ENCODE data around the gene ADK. TPM values are rescaled to one million over a fixed set of nuclear protein-coding genes. Genes with fewer than 3 reads are reported as not detected.

Gene ADK
- total and polyA plus RNA-seq, 2 donors (not counting 3 experiments of a cell fraction or from before 2014, with no cell fraction given), result 11.7 to 46.5 TPM

- intact Hi-C loops (cut with micrococcal nuclease), result no loop called here
- no peak for FAIRE-seq
Measured at GRCh38 chr10:74748468-74749031, 597.5 kb downstream of the ADK start.

More at GRCh38 chr10:74748468-74749031, 597.5 kb downstream of the ADK start:
- ChIA-PET CTCF (interaction anchor here (2.5 kb wide), 1 partner anchor 10 kb away, joined by 15 read pairs; no protein-coding TSS in a partner anchor), POLR2A (no interaction called here)
- no peaks in the 10 kb centered on the region for H3K79me2 ChIP-seq (ENCODE audit: control insufficient read depth, insufficient read depth, low read length)
- no peaks in the 10 kb centered on the region for H3K9me3 ChIP-seq (replicated peaks; ENCODE audit: control insufficient read depth, insufficient read depth, low read length)
- no peaks in the 10 kb centered on the region for H3K27me3 ChIP-seq (ENCODE audit: control insufficient read depth in 2 of 2, insufficient read depth in 2 of 2, low read length in 2 of 2)
- no peak overlapping the region for H3K4me3 ChIP-seq (replicated peaks in 1 of 3; ENCODE audit: insufficient read depth in 1 of 3, low read depth in 1 of 3, low read length in 3 of 3)
- H2AFZ ChIP-seq (ENCODE audit: low read depth, low read length), result no peak overlapping the region
- H3K36me3 ChIP-seq (ENCODE audit: control insufficient read depth in 2 of 2, extremely low read depth in 1 of 2, insufficient read depth in 2 of 2, low read length in 2 of 2), result no peaks in the 10 kb centered on the region
- no peak overlapping the region for H3K27ac ChIP-seq (ENCODE audit: insufficient read depth, low read depth, low read length)
- DNase-seq (ENCODE audit: low read depth, low spot score), result no peak
- TF ChIP-seq GATA2 (IDR thresholded peaks at IDR 0.05; ENCODE audit: insufficient read depth, insufficient read length, low read depth, low read length) (no peak), JUN (IDR thresholded peaks at IDR 0.05; ENCODE audit: borderline replicate concordance, insufficient read depth, insufficient read length, low read depth) (no peak), MYC (IDR thresholded peaks at IDR 0.05; ENCODE audit: low read depth, low read length) (no peak), FOS (IDR thresholded peaks at IDR 0.05; ENCODE audit: borderline replicate concordance, insufficient read depth, low read length) (no peak), POLR2AphosphoS5 (IDR thresholded peaks at IDR 0.05; ENCODE audit: insufficient read depth, low read depth, low read length) (no peak), POLR2A (IDR thresholded peaks at IDR 0.05; ENCODE audit: low read depth, low read length) (no peak), EZH2 (IDR thresholded peaks at IDR 0.05; ENCODE audit: borderline replicate concordance, low read depth, low read length, severe bottlenecking) (no peak), CTCF (IDR thresholded peaks at IDR 0.05; ENCODE audit: extremely low read depth in 1 of 2, insufficient read depth in 1 of 2, low read depth in 1 of 2, low read length in 2 of 2) (no peak)
- TF ChIP-seq, protein P1, sequence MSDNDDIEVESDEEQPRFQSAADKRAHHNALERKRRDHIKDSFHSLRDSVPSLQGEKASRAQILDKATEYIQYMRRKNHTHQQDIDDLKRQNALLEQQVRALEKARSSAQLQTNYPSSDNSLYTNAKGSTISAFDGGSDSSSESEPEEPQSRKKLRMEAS (IDR thresholded peaks at IDR 0.05; ENCODE audit: insufficient read depth, insufficient read length), result no peak
- no peak overlapping the region for H3K4me2 ChIP-seq (ENCODE audit: insufficient read depth, low read length)
- BruUV-seq (replicated peaks), result no TSS peak
- no peaks in the 10 kb centered on the region for H3K9me1 ChIP-seq (replicated peaks; ENCODE audit: control insufficient read depth, extremely low read depth, insufficient read depth, low read length)
- dilution Hi-C loops (cut with MboI; ENCODE audit: extremely low pct_ligation_motif_present, low sequenced_read_pairs), result no loop called here
- no peaks in the 10 kb centered on the region for H4K20me1 ChIP-seq (replicated peaks; ENCODE audit: control insufficient read depth, extremely low read depth, insufficient read depth, low read length)
- no peaks in the 10 kb centered on the region for H3K4me1 ChIP-seq (ENCODE audit: control insufficient read depth, extremely low read depth, insufficient read depth, low read length)
- no peak overlapping the region for H3K9ac ChIP-seq (replicated peaks; ENCODE audit: extremely low read depth, insufficient read depth, low read length)

All from endothelial cell of umbilical vein (primary cell).